ENCODE results near the gene RAB37.

GRCh38 chr17:74699236-74699635, 37.8 kb upstream of the RAB37 start:
- TF ChIP-seq, protein P1, sequence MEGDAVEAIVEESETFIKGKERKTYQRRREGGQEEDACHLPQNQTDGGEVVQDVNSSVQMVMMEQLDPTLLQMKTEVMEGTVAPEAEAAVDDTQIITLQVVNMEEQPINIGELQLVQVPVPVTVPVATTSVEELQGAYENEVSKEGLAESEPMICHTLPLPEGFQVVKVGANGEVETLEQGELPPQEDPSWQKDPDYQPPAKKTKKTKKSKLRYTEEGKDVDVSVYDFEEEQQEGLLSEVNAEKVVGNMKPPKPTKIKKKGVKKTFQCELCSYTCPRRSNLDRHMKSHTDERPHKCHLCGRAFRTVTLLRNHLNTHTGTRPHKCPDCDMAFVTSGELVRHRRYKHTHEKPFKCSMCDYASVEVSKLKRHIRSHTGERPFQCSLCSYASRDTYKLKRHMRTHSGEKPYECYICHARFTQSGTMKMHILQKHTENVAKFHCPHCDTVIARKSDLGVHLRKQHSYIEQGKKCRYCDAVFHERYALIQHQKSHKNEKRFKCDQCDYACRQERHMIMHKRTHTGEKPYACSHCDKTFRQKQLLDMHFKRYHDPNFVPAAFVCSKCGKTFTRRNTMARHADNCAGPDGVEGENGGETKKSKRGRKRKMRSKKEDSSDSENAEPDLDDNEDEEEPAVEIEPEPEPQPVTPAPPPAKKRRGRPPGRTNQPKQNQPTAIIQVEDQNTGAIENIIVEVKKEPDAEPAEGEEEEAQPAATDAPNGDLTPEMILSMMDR (IDR thresholded peaks at IDR 0.05), result no peak
- TF ChIP-seq ZFX (IDR thresholded peaks at IDR 0.05; ENCODE audit: borderline replicate concordance), result no peak

Measured in 22Rv1 (cell line).